HEK293 (cell line): ENCODE measurements around the gene FXYD3.

Experiments
- CTCF ChIP-seq: fragments of 450-650 bp; formaldehyde crosslinking; IDR thresholded peaks from 2 replicates; pipeline ENCODE4 v1.5.1; 2016; ENCODE audit warnings: missing biosample characterization, missing genetic modification characterization
- PBX3 ChIP-seq: sonication (generic); formaldehyde crosslinking; IDR thresholded peaks from 2 replicates; pipeline ENCODE4 v1.8.1; 2022; ENCODE audit warnings: mild to moderate bottlenecking, moderate library complexity, missing genetic modification reagents
- ZBTB11 ChIP-seq: fragments of 450-650 bp; formaldehyde crosslinking; conservative IDR thresholded peaks from 2 replicates; pipeline ENCODE4 v1.5.1; 2016; ENCODE audit warnings: low read depth, missing biosample characterization, missing genetic modification characterization
- ZFP37 ChIP-seq: fragments of 450-650 bp; formaldehyde crosslinking; IDR thresholded peaks from 2 replicates; pipeline ENCODE4 v1.5.1; 2016; ENCODE audit warnings: missing biosample characterization, missing genetic modification characterization
- ZNF221 ChIP-seq: fragments of 450-650 bp; formaldehyde crosslinking; IDR thresholded peaks from 2 replicates; pipeline ENCODE4 v1.5.1; 2017; ENCODE audit warnings: missing biosample characterization, missing genetic modification characterization, borderline replicate concordance
- ZNF239 ChIP-seq: fragments of 450-650 bp; formaldehyde crosslinking; IDR thresholded peaks from 2 replicates; pipeline ENCODE4 v1.5.1; 2016; ENCODE audit warnings: missing biosample characterization, missing genetic modification characterization
- ZNF394 ChIP-seq: fragments of 450-650 bp; formaldehyde crosslinking; IDR thresholded peaks from 2 replicates; pipeline ENCODE4 v1.5.1; 2016; ENCODE audit warnings: missing biosample characterization, missing genetic modification characterization, mild to moderate bottlenecking, moderate library complexity, borderline replicate concordance
- ZNF398 ChIP-seq: fragments of 450-650 bp; formaldehyde crosslinking; IDR thresholded peaks from 2 replicates; pipeline ENCODE4 v1.5.1; 2017; ENCODE audit warnings: missing biosample characterization, missing genetic modification characterization
- ZNF449 ChIP-seq: fragments of 450-650 bp; formaldehyde crosslinking; IDR thresholded peaks from 2 replicates; pipeline ENCODE4 v1.5.1; 2017; ENCODE audit warnings: missing biosample characterization, mild to moderate bottlenecking, missing genetic modification characterization, moderate library complexity
- ZNF501 ChIP-seq: fragments of 450-650 bp; formaldehyde crosslinking; IDR thresholded peaks from 2 replicates; pipeline ENCODE4 v1.5.1; 2016; ENCODE audit warnings: missing biosample characterization, missing genetic modification characterization
- ZNF555 ChIP-seq: fragments of 450-650 bp; formaldehyde crosslinking; conservative IDR thresholded peaks from 2 replicates; pipeline ENCODE4 v1.5.1; 2017; ENCODE audit warnings: missing biosample characterization, mild to moderate bottlenecking, missing genetic modification characterization, inconsistent platforms
- ZNF624 ChIP-seq: fragments of 450-650 bp; formaldehyde crosslinking; IDR thresholded peaks from 2 replicates; pipeline ENCODE4 v1.5.1; 2017; ENCODE audit warnings: missing biosample characterization, missing genetic modification characterization
- ZNF639 ChIP-seq: fragments of 450-650 bp; formaldehyde crosslinking; IDR thresholded peaks from 2 replicates; pipeline ENCODE4 v1.5.1; 2016; ENCODE audit warnings: missing biosample characterization, missing genetic modification characterization
- ZNF670 ChIP-seq: fragments of 450-650 bp; formaldehyde crosslinking; IDR thresholded peaks from 2 replicates; pipeline ENCODE4 v1.5.1; 2016; ENCODE audit warnings: missing biosample characterization, missing genetic modification characterization, low read depth

- no peak for TF ChIP-seq ZNF449 (tag by site-specific recombination)
- TF ChIP-seq ZNF624 (tag by site-specific recombination): no peak
- TF ChIP-seq PBX3: no peak
- TF ChIP-seq ZNF670 (tag by site-specific recombination): no peak
- TF ChIP-seq CTCF: no peak
- no peak for TF ChIP-seq ZNF555 (tag by site-specific recombination)
- TF ChIP-seq ZNF639 (tag by site-specific recombination): no peak
- TF ChIP-seq ZNF398 (tag by site-specific recombination): no peak
- no peak for TF ChIP-seq ZNF221 (tag by site-specific recombination)
- TF ChIP-seq ZBTB11: no peak
- no peak for TF ChIP-seq ZNF501 (tag by site-specific recombination)
- TF ChIP-seq ZNF394 (tag by site-specific recombination): no peak
- no peak for TF ChIP-seq ZNF239
- TF ChIP-seq ZFP37: no peak
These were observed 28.6 kb downstream of the FXYD3 start for GRCh38 chr19:35144259-35144599.
